DMS114 treated with DMSO at 0.1 percent for 48 hours (cell line): ENCODE results near the gene CITED1.

Experiments
- DNase-seq: peaks from one replicate; lab custom pipeline; 2025; ENCODE audit not compliant: unreplicated experiment; lab: John Stamatoyannopoulos, UW

CITED1 gene

GRCh38 chrX:72308566-72309296 is 3.0 kb upstream of the CITED1 start:
- DNase-seq = peak; percentile 35

- no peak for DNase-seq
These were observed 2.5 kb upstream of the CITED1 start for GRCh38 chrX:72308209-72308565.

GRCh38 chrX:72307646-72308051 is 1.9 kb upstream of the CITED1 start:
- no peak for DNase-seq

- DNase-seq = peak; percentile 65
These were observed 1.3 kb upstream of the CITED1 start for GRCh38 chrX:72306851-72307645.

- DNase-seq = no peak
These were observed 529 bp upstream of the CITED1 start for GRCh38 chrX:72306085-72306801.

- DNase-seq = no peak
These were observed 837 bp downstream of the CITED1 start for GRCh38 chrX:72304877-72305276.

- DNase-seq = no peak
These were observed 3.9 kb downstream of the CITED1 start for GRCh38 chrX:72301781-72302180.

GRCh38 chrX:72299891-72300630 is 5.7 kb downstream of the CITED1 start:
- no peak for DNase-seq

- no peak for DNase-seq
These were observed 7.6 kb downstream of the CITED1 start for GRCh38 chrX:72297953-72298730.

GRCh38 chrX:72296991-72297390 is 8.7 kb downstream of the CITED1 start:
- no peak for DNase-seq

- DNase-seq = no peak
These were observed 10.0 kb downstream of the CITED1 start for GRCh38 chrX:72295745-72296144.

- DNase-seq = no peak
These were observed 11.2 kb downstream of the CITED1 start for GRCh38 chrX:72294497-72294896.

- DNase-seq = no peak
These were observed 23.4 kb downstream of the CITED1 start for GRCh38 chrX:72282302-72282701.

- no peak for DNase-seq
These were observed 25.3 kb downstream of the CITED1 start for GRCh38 chrX:72280321-72280845.

- DNase-seq = no peak
These were observed 29.2 kb downstream of the CITED1 start for GRCh38 chrX:72276478-72276953.

GRCh38 chrX:72274526-72274925 is 31.2 kb downstream of the CITED1 start:
- DNase-seq = no peak

GRCh38 chrX:72273718-72274117 is 32.0 kb downstream of the CITED1 start:
- no peak for DNase-seq

- no peak for DNase-seq
These were observed 32.8 kb downstream of the CITED1 start for GRCh38 chrX:72272868-72273267.

GRCh38 chrX:72271812-72272211 is 33.9 kb downstream of the CITED1 start:
- no peak for DNase-seq
